IPS-NIHi7 (cell line): ENCODE results near the gene GPC3.

ENCODE experiments used
- DNase-seq: peaks from one replicate; pipeline ENCODE4 v3.0.0; 2012; ENCODE audit warnings: mixed read lengths; ENCODE audit errors: extremely low spot score

GPC3 gene

GRCh38 chrX:133847340-133847994 lies 137.9 kb downstream of the GPC3 start:
- no peak for DNase-seq

- DNase-seq, result no peak
These were observed 139.1 kb downstream of the GPC3 start for GRCh38 chrX:133846311-133846710.

GRCh38 chrX:133840415-133840814 lies 145.0 kb downstream of the GPC3 start:
- no peak for DNase-seq

GRCh38 chrX:133838761-133839676 lies 146.4 kb downstream of the GPC3 start:
- DNase-seq, result peak; percentile 75

GRCh38 chrX:133837091-133837490 lies 148.3 kb downstream of the GPC3 start:
- DNase-seq, result no peak

- DNase-seq, result no peak
These were observed 148.8 kb downstream of the GPC3 start for GRCh38 chrX:133836561-133836960.

GRCh38 chrX:133834771-133835170 lies 150.6 kb downstream of the GPC3 start:
- no peak for DNase-seq

- DNase-seq, result no peak
These were observed 165.8 kb downstream of the GPC3 start for GRCh38 chrX:133819546-133819945.

- DNase-seq, result no peak
These were observed 167.4 kb downstream of the GPC3 start for GRCh38 chrX:133818019-133818418.

GRCh38 chrX:133815496-133815895 lies 169.9 kb downstream of the GPC3 start:
- no peak for DNase-seq

GRCh38 chrX:133813971-133814370 lies 171.4 kb downstream of the GPC3 start:
- no peak for DNase-seq

GRCh38 chrX:133812402-133812801 lies 173.0 kb downstream of the GPC3 start:
- no peak for DNase-seq

GRCh38 chrX:133810925-133811324 lies 174.5 kb downstream of the GPC3 start:
- no peak for DNase-seq

GRCh38 chrX:133804072-133804471 lies 181.3 kb downstream of the GPC3 start:
- DNase-seq, result no peak

GRCh38 chrX:133796282-133796681 lies 189.1 kb downstream of the GPC3 start:
- DNase-seq, result no peak

- no peak for DNase-seq
These were observed 191.3 kb downstream of the GPC3 start for GRCh38 chrX:133794126-133794525.

GRCh38 chrX:133793626-133794025 lies 191.8 kb downstream of the GPC3 start:
- no peak for DNase-seq

GRCh38 chrX:133792198-133792953 lies 193.0 kb downstream of the GPC3 start:
- DNase-seq, result peak; percentile 87

- DNase-seq, result no peak
These were observed 195.6 kb downstream of the GPC3 start for GRCh38 chrX:133789829-133790228.

GRCh38 chrX:133786382-133786781 lies 199.0 kb downstream of the GPC3 start:
- no peak for DNase-seq

- no peak for DNase-seq
These were observed 202.1 kb downstream of the GPC3 start for GRCh38 chrX:133783274-133783673.

- DNase-seq, result no peak
These were observed 204.2 kb downstream of the GPC3 start for GRCh38 chrX:133781174-133781573.
